Esophagus muscularis mucosa (tissue), 4 donors: Measurements from ENCODE around the gene AHCYL2.

ENCODE experiments used
- CTCF ChIP-seq, 3 experiments: fragments of 200-600 bp in 2 of 3; fragments of 450-650 bp in 1 of 3; sonication (generic) in 2 of 3; IDR thresholded peaks; one replicate each; pipeline ENCODE4 v1.5.1; 2017 to 2019; ENCODE audit warnings: antibody characterized with exemption in 3 of 3, mild to moderate bottlenecking in 2 of 3, moderate library complexity in 1 of 3
- EP300 ChIP-seq: sonication (generic); formaldehyde crosslinking; IDR thresholded peaks from one replicate; pipeline ENCODE4 v1.6.1; 2017; ENCODE audit warnings: antibody characterized with exemption
- POLR2AphosphoS5 ChIP-seq, 2 donors: sonication (generic); formaldehyde crosslinking; IDR thresholded peaks; one replicate each; pipeline ENCODE4 v1.6.1; 2017; ENCODE audit warnings: antibody characterized with exemption in 2 of 2

- TF ChIP-seq CTCF (IDR thresholded peaks at IDR 0.05) (no peak), POLR2AphosphoS5 (IDR thresholded peaks at IDR 0.05) (no peak), EP300 (no peak)
Observed at GRCh38 chr7:129439963-129440625, 215.3 kb downstream of the AHCYL2 start.
